Glutamatergic neuron (in vitro differentiated cells): Measurements from ENCODE around the gene PCDHA12. TPM values are rescaled to one million over a fixed set of nuclear protein-coding genes. Genes with fewer than 3 reads are reported as not detected.
"Not testable (repeated sequence)": the region's sequence is repeated elsewhere in the genome, so short reads cannot be mapped to it uniquely, and the experiment has no call there.

ENCODE experiments used
- DNase-seq: peaks from one replicate; pipeline ENCODE4 v3.0.0; 2022
- H3K27ac Mint-ChIP-seq: one replicate; pipeline ENCODE4 v1.8.0; 2020; ENCODE audit warnings: mild to moderate bottlenecking, mixed read lengths, inconsistent platforms; ENCODE audit not compliant: unreplicated experiment
- H3K27me3 Mint-ChIP-seq: one replicate; pipeline ENCODE4 v1.8.0; 2020; ENCODE audit warnings: mild to moderate bottlenecking, moderate library complexity, mixed read lengths, inconsistent platforms; ENCODE audit not compliant: unreplicated experiment
- H3K36me3 Mint-ChIP-seq: one replicate; pipeline ENCODE4 v1.8.0; 2020; ENCODE audit warnings: mild to moderate bottlenecking, mixed read lengths, inconsistent platforms; ENCODE audit not compliant: unreplicated experiment
- H3K4me1 Mint-ChIP-seq: one replicate; pipeline ENCODE4 v1.8.0; 2020; ENCODE audit warnings: mild to moderate bottlenecking, low read depth, mixed read lengths, inconsistent platforms; ENCODE audit not compliant: unreplicated experiment
- H3K4me3 Mint-ChIP-seq: one replicate; pipeline ENCODE4 v1.8.0; 2020; ENCODE audit warnings: mild to moderate bottlenecking, mixed read lengths, inconsistent platforms; ENCODE audit not compliant: unreplicated experiment
- H3K9me3 Mint-ChIP-seq: one replicate; pipeline ENCODE4 v1.8.0; 2020; ENCODE audit warnings: mild to moderate bottlenecking, moderate library complexity, mixed read lengths, inconsistent platforms; ENCODE audit not compliant: unreplicated experiment
- total RNA-seq: library from RNA; stranded (reverse); fragmentation: NEBNext Ultra II Directional; extraction: Animal tissue kit (Norgen Biotek cat#: 25700); gene quantifications from one replicate; pipeline ENCODE4 v1.2.1, GENCODE V29; 2021; ENCODE audit not compliant: unreplicated experiment
- TF ChIP-seq, protein P1 (sequence below): fragments of 200-600 bp; sonication (generic); IDR thresholded peaks from one replicate; pipeline ENCODE4 v1.5.0; 2021; ENCODE audit not compliant: partially characterized antibody, unreplicated experiment

The PCDHA12 gene
- total RNA-seq, 1 donor from 2014 or later, result 32.4 TPM

DNA sequence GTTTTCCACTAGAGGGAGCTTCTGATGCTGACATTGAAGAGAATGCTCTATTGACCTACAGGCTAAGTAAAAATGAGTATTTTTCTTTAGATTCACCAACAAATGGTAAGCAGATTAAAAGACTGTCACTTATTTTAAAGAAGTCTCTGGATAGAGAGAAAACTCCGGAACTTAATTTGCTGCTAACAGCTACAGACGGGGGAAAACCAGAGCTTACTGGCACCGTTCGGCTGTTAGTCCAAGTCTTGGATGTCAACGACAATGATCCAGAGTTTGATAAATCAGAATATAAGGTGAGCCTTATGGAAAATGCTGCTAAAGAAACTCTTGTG lies 5.6 kb upstream of the PCDHA12 start:
- H3K4me1 Mint-ChIP-seq, result peaks cover 8% of the 10 kb centered on the region
- peak overlapping the region; percentile 88 for H3K4me3 Mint-ChIP-seq
- H3K27ac Mint-ChIP-seq, result peak overlapping the region; percentile 93
- H3K27me3 Mint-ChIP-seq, result peaks cover 7% of the 10 kb centered on the region
- peaks cover 20% of the 10 kb centered on the region for H3K36me3 Mint-ChIP-seq
- no peak for DNase-seq
- H3K9me3 Mint-ChIP-seq, result peaks cover 10% of the 10 kb centered on the region
- TF ChIP-seq, protein P1, sequence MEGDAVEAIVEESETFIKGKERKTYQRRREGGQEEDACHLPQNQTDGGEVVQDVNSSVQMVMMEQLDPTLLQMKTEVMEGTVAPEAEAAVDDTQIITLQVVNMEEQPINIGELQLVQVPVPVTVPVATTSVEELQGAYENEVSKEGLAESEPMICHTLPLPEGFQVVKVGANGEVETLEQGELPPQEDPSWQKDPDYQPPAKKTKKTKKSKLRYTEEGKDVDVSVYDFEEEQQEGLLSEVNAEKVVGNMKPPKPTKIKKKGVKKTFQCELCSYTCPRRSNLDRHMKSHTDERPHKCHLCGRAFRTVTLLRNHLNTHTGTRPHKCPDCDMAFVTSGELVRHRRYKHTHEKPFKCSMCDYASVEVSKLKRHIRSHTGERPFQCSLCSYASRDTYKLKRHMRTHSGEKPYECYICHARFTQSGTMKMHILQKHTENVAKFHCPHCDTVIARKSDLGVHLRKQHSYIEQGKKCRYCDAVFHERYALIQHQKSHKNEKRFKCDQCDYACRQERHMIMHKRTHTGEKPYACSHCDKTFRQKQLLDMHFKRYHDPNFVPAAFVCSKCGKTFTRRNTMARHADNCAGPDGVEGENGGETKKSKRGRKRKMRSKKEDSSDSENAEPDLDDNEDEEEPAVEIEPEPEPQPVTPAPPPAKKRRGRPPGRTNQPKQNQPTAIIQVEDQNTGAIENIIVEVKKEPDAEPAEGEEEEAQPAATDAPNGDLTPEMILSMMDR, result peak; percentile 38

DNA sequence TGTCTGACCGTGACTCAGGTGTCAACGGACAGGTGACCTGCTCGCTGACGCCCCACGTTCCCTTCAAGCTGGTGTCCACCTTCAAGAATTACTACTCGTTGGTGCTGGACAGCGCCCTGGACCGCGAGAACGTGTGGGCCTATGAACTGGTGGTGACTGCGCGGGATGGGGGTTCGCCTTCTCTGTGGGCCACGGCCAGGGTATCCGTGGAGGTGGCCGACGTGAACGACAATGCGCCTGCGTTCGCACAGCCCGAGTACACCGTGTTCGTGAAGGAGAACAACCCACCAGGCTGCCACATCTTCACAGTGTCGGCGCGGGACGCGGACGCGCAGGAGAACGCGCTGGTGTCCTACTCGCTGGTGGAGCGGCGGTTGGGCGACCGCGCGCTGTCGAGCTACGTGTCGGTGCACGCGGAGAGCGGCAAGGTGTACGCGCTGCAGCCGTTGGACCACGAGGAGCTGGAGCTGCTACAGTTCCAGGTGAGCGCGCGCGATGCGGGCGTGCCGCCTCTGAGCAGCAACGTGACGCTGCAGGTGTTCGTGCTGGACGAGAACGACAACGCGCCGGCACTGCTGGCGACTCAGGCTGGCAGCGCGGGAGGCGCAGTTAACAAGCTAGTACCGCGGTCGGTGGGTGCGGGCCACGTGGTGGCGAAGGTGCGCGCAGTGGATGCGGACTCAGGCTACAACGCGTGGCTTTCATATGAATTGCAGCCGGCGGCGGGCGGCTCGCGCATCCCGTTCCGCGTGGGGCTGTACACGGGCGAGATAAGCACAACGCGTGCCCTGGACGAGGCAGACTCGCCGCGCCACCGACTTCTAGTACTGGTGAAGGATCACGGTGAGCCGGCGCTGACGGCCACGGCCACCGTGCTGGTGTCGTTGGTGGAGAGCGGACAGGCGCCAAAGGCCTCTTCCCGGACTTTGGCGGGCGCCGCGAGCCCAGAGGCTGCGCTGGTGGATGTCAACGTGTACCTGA lies 4.6 kb upstream of the PCDHA12 start:
- H3K27me3 Mint-ChIP-seq, result peaks cover 8% of the 10 kb centered on the region
- peaks cover 17% of the 10 kb centered on the region for H3K36me3 Mint-ChIP-seq
- H3K4me1 Mint-ChIP-seq, result peaks cover 8% of the 10 kb centered on the region
- H3K9me3 Mint-ChIP-seq, result peaks cover 10% of the 10 kb centered on the region
- TF ChIP-seq, protein P1, result no peak
- no peak overlapping the region for H3K4me3 Mint-ChIP-seq
- no peak overlapping the region for H3K27ac Mint-ChIP-seq
- DNase-seq, result no peak

DNA sequence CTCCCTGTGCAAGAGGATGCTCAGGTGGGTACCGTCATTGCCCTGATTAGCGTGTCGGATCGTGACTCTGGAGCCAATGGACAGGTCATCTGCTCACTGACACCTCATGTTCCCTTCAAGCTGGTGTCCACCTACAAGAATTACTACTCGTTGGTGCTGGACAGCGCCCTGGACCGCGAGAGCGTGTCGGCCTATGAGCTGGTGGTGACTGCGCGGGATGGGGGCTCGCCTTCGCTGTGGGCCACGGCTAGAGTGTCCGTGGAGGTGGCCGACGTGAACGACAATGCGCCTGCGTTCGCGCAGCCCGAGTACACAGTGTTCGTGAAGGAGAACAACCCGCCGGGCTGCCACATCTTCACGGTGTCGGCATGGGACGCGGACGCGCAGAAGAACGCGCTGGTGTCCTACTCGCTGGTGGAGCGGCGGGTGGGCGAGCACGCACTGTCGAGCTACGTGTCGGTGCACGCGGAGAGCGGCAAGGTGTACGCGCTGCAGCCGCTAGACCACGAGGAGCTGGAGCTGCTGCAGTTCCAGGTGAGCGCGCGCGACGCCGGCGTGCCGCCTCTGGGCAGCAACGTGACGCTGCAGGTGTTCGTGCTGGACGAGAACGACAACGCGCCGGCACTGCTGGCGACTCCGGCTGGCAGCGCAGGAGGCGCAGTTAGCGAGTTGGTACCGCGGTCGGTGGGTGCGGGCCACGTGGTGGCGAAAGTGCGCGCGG lies 1.6 kb downstream of the PCDHA12 start:
- H3K27me3 Mint-ChIP-seq, H3K27ac Mint-ChIP-seq, DNase-seq, H3K4me1 Mint-ChIP-seq, H3K9me3 Mint-ChIP-seq: not testable (repeated sequence)
- Mint-ChIP-seq H3K36me3 (peaks cover 27% of the 10 kb centered on the region), H3K4me3 (peak overlapping the region; percentile 94)

DNA sequence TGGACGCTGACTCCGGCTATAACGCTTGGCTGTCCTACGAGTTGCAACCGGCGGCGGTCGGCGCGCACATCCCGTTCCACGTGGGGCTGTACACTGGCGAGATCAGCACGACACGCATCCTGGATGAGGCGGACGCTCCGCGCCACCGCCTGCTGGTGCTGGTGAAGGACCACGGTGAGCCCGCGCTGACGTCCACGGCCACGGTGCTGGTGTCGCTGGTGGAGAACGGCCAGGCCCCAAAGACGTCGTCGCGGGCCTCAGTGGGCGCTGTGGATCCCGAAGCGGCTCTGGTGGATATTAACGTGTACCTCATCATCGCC lies 2.1 kb downstream of the PCDHA12 start:
- Mint-ChIP-seq H3K4me1 (peaks cover 3% of the 10 kb centered on the region), H3K27ac (no peak overlapping the region), H3K4me3 (no peak overlapping the region), H3K9me3 (peaks cover 1% of the 10 kb centered on the region), H3K36me3 (peaks cover 27% of the 10 kb centered on the region), H3K27me3 (peaks cover 5% of the 10 kb centered on the region)
- DNase-seq, result no peak
- TF ChIP-seq, protein P1, result no peak

DNA sequence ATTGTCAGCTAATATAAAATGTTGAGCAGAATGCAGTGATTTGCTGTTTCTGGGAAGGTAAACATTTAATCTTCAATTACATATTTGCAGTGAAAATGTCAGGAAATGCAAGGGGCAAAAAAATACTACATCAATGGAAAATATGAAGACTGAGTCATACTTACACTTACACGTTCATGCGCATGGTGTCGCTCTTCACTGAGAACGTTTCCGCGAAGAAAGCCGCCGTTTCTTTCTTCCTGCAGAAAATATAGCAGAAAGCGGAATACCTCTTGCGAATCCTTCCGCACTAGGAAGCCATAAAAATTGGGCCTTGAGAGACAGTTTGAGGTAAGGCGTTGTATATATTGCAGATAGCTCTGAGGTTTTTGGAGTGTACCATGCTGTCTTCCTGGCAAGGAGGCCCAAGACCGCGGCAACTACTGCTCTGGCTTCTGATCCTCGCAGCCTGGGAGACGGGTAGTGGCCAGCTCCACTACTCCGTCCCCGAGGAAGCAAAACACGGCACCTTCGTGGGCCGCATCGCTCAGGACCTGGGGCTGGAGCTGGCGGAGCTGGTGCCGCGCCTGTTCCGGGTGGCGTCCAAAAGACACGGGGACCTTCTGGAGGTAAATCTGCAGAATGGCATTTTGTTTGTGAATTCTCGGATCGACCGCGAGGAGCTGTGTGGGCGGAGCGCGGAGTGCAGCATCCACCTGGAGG lies 6.9 kb downstream of the PCDHA12 start, which contains the start of gene PCDHA13:
Gene PCDHA13, plus strand, starts transcription at position 236 of the 702 bp plus-strand sequence. Its CDS starts 145 bp downstream, at position 381.
- H3K4me3 Mint-ChIP-seq, result peak within 1 kb of the TSS; percentile 47
- H3K27ac Mint-ChIP-seq, result no peak within 1 kb of the TSS
- H3K9me3 Mint-ChIP-seq, result peaks cover 4% of the 10 kb centered on the region
- TF ChIP-seq, protein P1, result no peak
- H3K4me1 Mint-ChIP-seq, result no peaks in the 10 kb centered on the region
- no peak for DNase-seq
- no peaks in the 10 kb centered on the region for H3K27me3 Mint-ChIP-seq
- peaks cover 36% of the 10 kb centered on the region for H3K36me3 Mint-ChIP-seq
